DMS79 (cell line): Measurements from ENCODE around the gene CNOT3.
"Not testable (repeated sequence)": the region's sequence is repeated elsewhere in the genome, so short reads cannot be mapped to it uniquely, and the experiment has no call there.

ENCODE experiments used
- DNase-seq: peaks from one replicate; lab custom pipeline; 2025; lab: John Stamatoyannopoulos, UW

Gene CNOT3

DNA sequence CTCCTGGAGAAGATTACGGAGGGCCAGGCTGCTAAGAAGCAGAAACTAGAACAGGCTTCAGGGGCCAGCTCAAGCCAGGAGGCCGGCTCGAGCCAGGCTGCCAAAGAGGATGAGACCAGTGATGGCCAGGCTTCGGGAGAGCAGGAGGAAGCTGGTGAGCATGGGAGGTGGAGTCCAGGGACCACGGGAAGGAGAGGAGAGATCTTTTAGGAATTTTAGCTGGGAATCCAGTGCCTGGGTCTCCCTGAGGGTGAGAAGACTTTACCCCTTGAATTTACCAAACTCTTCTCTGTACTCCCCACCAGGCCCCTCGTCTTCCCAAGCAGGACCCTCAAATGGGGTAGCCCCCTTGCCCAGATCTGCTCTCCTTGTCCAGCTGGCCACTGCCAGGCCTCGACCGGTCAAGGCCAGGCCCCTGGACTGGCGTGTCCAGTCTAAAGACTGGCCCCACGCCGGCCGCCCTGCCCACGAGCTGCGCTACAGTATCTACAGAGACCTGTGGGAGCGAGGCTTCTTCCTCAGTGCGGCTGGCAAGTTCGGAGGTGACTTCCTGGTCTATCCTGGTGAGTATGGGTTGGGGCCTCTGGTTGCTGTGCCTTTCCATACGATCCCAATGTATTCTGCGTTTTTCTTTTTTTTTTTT, 54.4 kb downstream of the CNOT3 start:
- DNase-seq, result no peak

DNA sequence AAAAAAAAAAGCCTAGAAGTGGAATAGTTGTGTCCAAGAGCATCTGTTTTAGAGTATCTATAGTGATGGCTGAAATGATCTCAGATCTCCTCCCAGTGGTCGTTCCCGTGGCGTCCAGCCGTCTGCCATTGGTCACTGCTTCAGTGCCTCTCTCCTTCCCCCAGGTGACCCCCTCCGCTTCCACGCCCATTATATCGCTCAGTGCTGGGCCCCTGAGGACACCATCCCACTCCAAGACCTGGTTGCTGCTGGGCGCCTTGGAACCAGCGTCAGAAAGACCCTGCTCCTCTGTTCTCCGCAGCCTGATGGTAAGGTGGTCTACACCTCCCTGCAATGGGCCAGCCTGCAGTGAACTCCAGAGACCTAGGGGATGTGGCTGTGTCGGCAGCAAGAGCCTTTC, 55.4 kb downstream of the CNOT3 start:
- no peak for DNase-seq

DNA sequence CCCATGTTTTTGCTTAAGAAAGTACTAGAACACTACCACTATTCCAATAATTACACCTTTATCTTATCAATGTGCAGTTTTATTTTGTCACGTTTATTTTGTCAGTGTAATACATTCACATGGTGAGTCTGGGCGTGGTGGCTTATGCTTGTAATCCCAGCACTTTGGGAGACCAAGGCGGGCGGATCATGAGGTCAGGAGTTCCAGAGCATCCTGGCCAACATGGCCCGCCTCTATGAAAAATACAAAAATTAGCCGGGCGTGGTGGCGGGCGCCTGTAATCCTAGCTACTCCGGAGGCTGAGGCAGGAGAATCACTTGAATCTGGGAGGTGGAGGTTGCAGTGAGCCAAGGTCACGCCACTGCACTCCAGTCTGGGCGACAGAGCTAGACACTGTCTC, 56.9 kb downstream of the CNOT3 start:
- not testable (repeated sequence) for DNase-seq

DNA sequence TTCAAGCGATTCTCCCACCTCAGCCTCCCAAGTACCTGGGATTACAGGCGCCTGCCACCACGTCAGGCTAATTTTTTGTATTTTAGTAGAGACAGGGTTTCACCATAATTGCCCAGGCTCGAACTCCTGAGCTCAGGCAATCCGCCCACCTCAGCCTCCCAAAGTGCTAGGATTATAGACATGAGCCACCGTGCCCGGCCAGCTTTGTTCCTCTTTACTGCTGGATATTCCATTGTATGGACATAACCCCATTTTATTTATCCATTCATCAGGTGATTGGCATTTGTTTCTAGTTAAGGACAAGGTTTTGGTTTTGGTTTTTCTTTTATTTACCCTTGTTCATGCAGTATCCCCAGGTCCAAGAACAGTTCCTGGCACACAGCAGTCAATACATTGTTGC, 59.0 kb downstream of the CNOT3 start:
- DNase-seq, result no peak

DNA sequence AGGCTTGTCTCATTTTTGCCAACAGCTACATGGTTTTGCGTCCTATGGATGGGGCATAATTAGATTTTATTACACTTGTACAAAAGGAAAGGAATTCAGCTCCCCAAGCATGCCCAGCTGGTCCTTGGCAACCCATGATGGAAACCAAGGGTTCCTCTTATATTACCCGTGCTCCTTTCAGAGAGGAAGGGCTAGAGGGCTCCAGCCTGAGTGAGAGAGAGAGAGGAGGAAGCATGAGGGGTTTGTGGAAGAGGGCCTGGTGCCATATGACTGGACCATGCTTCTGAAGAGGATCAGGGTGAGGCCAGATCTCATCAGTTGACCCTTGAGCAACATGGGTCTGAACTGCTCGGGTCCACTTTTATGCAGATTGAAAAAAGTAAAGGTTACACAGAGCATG, 59.6 kb downstream of the CNOT3 start:
- DNase-seq, result no peak

DNA sequence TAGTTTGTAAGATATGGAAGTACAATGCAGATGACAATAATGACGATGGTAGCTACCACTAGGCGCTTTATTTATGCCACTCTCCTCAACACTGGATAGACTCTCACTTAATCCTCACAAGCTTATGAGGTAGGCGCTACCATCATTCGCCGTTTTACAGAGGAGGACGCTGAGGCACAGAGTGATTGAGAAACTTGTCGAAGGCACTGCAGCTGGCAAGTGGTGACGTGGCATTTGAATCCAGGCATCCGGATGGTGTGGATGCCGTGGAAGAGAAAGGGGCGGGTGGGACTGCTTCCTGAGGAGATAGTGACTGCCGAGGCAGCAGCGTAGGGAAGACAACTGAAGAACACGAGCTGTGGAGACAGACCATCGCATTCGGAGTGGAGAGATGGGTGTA, 61.8 kb downstream of the CNOT3 start:
- DNase-seq, result no peak

DNA sequence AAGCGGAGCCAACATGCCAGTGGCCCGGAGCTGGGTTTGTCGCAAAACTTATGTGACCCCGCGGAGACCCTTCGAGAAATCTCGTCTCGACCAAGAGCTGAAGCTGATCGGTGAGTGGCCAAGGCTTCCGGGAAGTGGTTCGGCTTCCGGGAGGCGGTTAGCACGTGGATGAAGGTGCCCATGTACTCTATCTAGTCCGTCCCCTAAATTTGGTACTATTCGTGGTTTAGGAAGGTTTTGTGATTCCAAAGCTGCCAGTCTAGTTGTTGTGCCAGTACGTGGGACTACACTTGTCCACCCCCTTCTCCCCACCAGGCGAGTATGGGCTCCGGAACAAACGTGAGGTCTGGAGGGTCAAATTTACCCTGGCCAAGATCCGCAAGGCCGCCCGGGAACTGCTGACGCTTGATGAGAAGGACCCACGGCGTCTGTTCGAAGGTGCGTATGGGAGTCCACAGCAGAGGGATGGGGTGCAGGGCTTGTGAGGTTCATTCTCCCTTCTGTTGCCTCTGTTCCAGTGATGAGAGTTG, 63.7 kb downstream of the CNOT3 start:
- DNase-seq, result no peak

DNA sequence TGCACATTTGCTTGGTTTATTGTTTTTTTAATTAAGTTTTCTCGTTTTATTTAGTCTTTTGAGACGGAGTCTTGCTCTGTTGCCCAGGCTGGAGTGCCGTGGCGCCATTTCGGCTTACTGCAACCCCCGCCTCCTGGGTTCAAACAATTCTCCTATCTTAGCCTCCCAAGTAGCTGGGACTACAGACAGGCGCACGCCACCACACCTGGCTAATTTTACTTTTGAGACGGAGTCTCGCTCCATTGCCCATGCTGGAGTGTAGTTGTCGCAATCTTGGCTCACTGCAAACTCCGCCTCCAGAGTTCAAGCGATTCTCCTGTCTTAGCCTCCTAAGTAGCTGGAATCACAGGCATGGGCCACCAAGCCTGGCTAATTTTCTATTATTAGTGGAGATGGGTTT, 64.4 kb downstream of the CNOT3 start:
- DNase-seq, result no peak

DNA sequence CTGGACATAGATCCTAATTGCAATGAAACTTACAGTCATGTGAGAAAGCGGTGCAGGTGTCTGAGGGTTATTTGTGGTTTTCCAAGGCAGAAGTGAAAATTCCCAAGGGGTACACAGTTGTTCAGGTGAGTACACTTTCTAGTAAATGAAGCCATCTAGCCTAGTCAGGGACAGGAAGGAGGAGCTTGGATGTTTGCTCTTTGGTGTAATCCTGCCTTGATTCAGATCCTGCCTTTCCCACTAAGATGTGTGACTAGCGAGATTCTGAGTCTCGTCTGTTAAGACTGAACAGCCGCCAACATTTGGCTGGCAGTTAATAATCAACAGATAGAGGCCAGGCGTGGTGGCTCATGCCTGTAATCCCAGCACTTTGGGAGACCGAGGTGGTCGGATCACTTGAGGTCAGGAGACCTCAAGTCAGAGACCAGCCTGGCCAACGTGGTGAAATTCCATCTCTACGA, 65.6 kb downstream of the CNOT3 start:
- no peak for DNase-seq

DNA sequence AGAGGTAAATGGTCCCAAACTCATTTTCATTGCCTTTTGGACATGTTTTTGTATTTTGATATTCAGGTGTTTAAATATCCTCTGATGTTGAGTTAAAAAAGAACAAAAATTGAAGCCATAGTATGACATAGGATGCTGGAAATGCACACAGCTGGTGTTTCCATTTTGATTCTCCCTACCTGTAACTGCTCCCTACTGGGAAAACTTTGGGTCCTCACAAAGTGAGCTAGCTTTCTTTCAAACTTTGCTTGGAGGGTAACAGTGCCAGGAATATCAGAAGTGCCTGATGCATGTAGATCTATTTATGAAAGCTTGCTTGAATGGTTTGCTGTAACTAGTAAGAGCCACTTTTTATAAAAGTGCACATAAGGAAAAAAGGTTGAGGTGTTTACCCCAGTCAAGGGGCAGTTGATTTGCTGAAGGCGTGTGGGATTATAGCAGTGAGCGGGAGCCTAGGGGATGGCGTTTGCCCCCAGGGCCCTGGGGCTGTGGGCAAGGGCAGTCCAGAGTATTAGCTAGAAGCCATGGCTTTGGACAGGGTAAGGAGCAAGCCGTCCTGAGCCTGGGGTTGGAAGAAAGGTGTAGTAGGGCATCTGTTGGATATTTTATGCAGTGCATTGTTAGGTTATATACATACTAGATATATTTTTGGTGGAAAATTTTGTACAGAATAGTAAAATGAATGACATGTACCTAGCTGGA, 67.4 kb downstream of the CNOT3 start:
- DNase-seq, result no peak
